H9 (cell line): ENCODE results near the gene NDUFB4. TPM values are rescaled to one million over a fixed set of nuclear protein-coding genes. Genes with fewer than 3 reads are reported as not detected.

ENCODE experiments used
- DNase-seq: peaks from one replicate; pipeline ENCODE4 v3.0.0-alpha.2; 2017
- H2AFZ ChIP-seq: one replicate; pipeline ENCODE4 v1.6.1; 2013; ENCODE audit warnings: mild to moderate bottlenecking, low read length, control low read depth, moderate library complexity
- H2AK5ac ChIP-seq: 2 replicates; pipeline ENCODE4 v1.6.1; 2013; ENCODE audit warnings: low read length, control low read depth, mixed read lengths; ENCODE audit not compliant: insufficient read length
- H2BK120ac ChIP-seq: one replicate; pipeline ENCODE4 v1.6.1; 2013; ENCODE audit warnings: low read depth, mild to moderate bottlenecking, low read length, control low read depth, inconsistent platforms; ENCODE audit not compliant: poor library complexity, severe bottlenecking
- H2BK12ac ChIP-seq: 2 replicates; pipeline ENCODE4 v1.6.1; 2013; ENCODE audit warnings: low read length, control low read depth, mixed read lengths, low read depth; ENCODE audit not compliant: insufficient read length
- H2BK15ac ChIP-seq: 2 replicates; pipeline ENCODE4 v1.6.1; 2013; ENCODE audit warnings: low read depth, low read length, control low read depth
- H2BK20ac ChIP-seq: one replicate; pipeline ENCODE4 v1.6.1; 2013; ENCODE audit warnings: low read depth, mild to moderate bottlenecking, low read length, control low read depth, inconsistent platforms; ENCODE audit not compliant: poor library complexity, severe bottlenecking
- H2BK5ac ChIP-seq: 2 replicates; pipeline ENCODE4 v1.6.1; 2013; ENCODE audit warnings: low read length, control low read depth, mixed read lengths; ENCODE audit not compliant: insufficient read length
- H3K14ac ChIP-seq: 2 replicates; pipeline ENCODE4 v1.6.1; 2013; ENCODE audit warnings: low read length, control low read depth; ENCODE audit not compliant: insufficient read depth
- H3K18ac ChIP-seq: 2 replicates; pipeline ENCODE4 v1.6.1; 2013; ENCODE audit warnings: low read depth, mild to moderate bottlenecking, mixed read lengths, low read length, control low read depth; ENCODE audit not compliant: insufficient read length
- H3K23ac ChIP-seq: 2 replicates; pipeline ENCODE4 v1.6.1; 2013; ENCODE audit warnings: low read length, control low read depth, mixed read lengths, low read depth; ENCODE audit not compliant: insufficient read length
- H3K23me2 ChIP-seq: 2 replicates; pipeline ENCODE4 v1.6.1; 2013; ENCODE audit warnings: low read depth, mild to moderate bottlenecking, mixed read lengths, low read length, control low read depth; ENCODE audit not compliant: insufficient read length, poor library complexity, severe bottlenecking
- H3K27ac ChIP-seq: 2 replicates; pipeline ENCODE4 v1.5.1; 2013; ENCODE audit warnings: low read length, control low read depth, mixed read lengths, low read depth; ENCODE audit not compliant: insufficient read length
- H3K27me3 ChIP-seq: 2 replicates; pipeline ENCODE4 v1.6.1; 2013; ENCODE audit warnings: low read length, control low read depth, inconsistent platforms; ENCODE audit not compliant: insufficient read depth
- H3K4ac ChIP-seq: 2 replicates; pipeline ENCODE4 v1.6.1; 2013; ENCODE audit warnings: low read depth, mild to moderate bottlenecking, control low read depth, inconsistent platforms, low read length, moderate library complexity
- H3K4me1 ChIP-seq: 2 replicates; pipeline ENCODE4 v1.6.1; 2013; ENCODE audit warnings: low read length, control low read depth, inconsistent platforms; ENCODE audit not compliant: insufficient read depth
- H3K4me2 ChIP-seq: 2 replicates; pipeline ENCODE4 v1.6.1; 2013; ENCODE audit warnings: low read length, control low read depth, mixed read lengths; ENCODE audit not compliant: insufficient read length, insufficient read depth
- H3K56ac ChIP-seq: 2 replicates; pipeline ENCODE4 v1.6.1; 2013; ENCODE audit warnings: low read depth, mild to moderate bottlenecking, mixed read lengths, low read length, control low read depth; ENCODE audit not compliant: insufficient read length
- H3K79me1 ChIP-seq: 2 replicates; pipeline ENCODE4 v1.6.1; 2013; ENCODE audit warnings: low read depth, mild to moderate bottlenecking, moderate library complexity, low read length, control low read depth, inconsistent platforms; ENCODE audit not compliant: insufficient read depth, poor library complexity, severe bottlenecking
- H3K79me2 ChIP-seq: 2 replicates; pipeline ENCODE4 v1.6.1; 2013; ENCODE audit warnings: low read length, control low read depth, inconsistent platforms; ENCODE audit not compliant: insufficient read depth
- H3K9ac ChIP-seq: 2 replicates; pipeline ENCODE4 v1.6.1; 2013; ENCODE audit warnings: low read length, control low read depth, mixed read lengths; ENCODE audit not compliant: insufficient read length; ENCODE audit errors: extremely low read depth
- H3K9me3 ChIP-seq: one replicate; pipeline ENCODE4 v1.6.1; 2013; ENCODE audit warnings: low read depth, low read length, inconsistent platforms; ENCODE audit not compliant: control insufficient read depth
- H3T11ph ChIP-seq: one replicate; pipeline ENCODE4 v1.6.1; 2013; ENCODE audit warnings: mild to moderate bottlenecking, low read length, control low read depth, inconsistent platforms
- H4K20me1 ChIP-seq: one replicate; pipeline ENCODE4 v1.6.1; 2013; ENCODE audit not compliant: control insufficient read depth, insufficient read length, insufficient read depth
- H4K5ac ChIP-seq: 2 replicates; pipeline ENCODE4 v1.6.1; 2013; ENCODE audit warnings: low read depth, mild to moderate bottlenecking, mixed read lengths, low read length, control low read depth; ENCODE audit not compliant: insufficient read length
- H4K8ac ChIP-seq: replicated peaks from 2 replicates; pipeline ENCODE4 v1.6.1; 2013; ENCODE audit warnings: low read length, control low read depth, mixed read lengths, low read depth; ENCODE audit not compliant: insufficient read length
- H4K91ac ChIP-seq: 2 replicates; pipeline ENCODE4 v1.6.1; 2013; ENCODE audit warnings: low read depth, mild to moderate bottlenecking, moderate library complexity, mixed read lengths, low read length, control low read depth; ENCODE audit not compliant: insufficient read length
- H3K27ac Mint-ChIP-seq, 3 experiments: 2 replicates in 2 of 3; 3 replicates in 1 of 3; pipeline ENCODE4 v1.8.0; 2020 to 2021; ENCODE audit warnings: mixed read lengths in 3 of 3, mild to moderate bottlenecking in 1 of 3, moderate library complexity in 1 of 3
- H3K27me3 Mint-ChIP-seq: 2 replicates; pipeline ENCODE4 v1.8.0; 2021; ENCODE audit warnings: low read depth, mild to moderate bottlenecking, moderate library complexity, mixed read lengths
- H3K36me3 Mint-ChIP-seq, 3 experiments: 2 replicates in 2 of 3; 3 replicates in 1 of 3; pipeline ENCODE4 v1.8.0; 2020 to 2021; ENCODE audit warnings: low read depth in 3 of 3, mixed read lengths in 3 of 3; ENCODE audit not compliant: insufficient read depth in 1 of 3
- H3K4me1 Mint-ChIP-seq, 2 experiments: 2 replicates each; pipeline ENCODE4 v1.8.0; 2020; ENCODE audit warnings: mixed read lengths in 2 of 2
- H3K4me3 Mint-ChIP-seq, 2 experiments: 2 replicates in 1 of 2; 3 replicates in 1 of 2; pipeline ENCODE4 v1.8.0; 2020 to 2021; ENCODE audit warnings: mild to moderate bottlenecking in 2 of 2, mixed read lengths in 2 of 2, moderate library complexity in 1 of 2
- H3K9me3 Mint-ChIP-seq, 2 experiments: 2 replicates in 1 of 2; 3 replicates in 1 of 2; pipeline ENCODE4 v1.8.0; 2020; ENCODE audit warnings: mild to moderate bottlenecking in 2 of 2, mixed read lengths in 2 of 2, moderate library complexity in 1 of 2
- WGBS: extraction: QIAGEN DNeasy Blood & Tissue Kit; methylation state at CpG from one replicate; pipeline ENCODE4 v1.1.7; 2013; ENCODE audit warnings: missing lambda C conversion rate, low lambda C conversion rate, mixed read lengths; ENCODE audit not compliant: insufficient read length; ENCODE audit errors: extremely low coverage; 5-methylcytosine and 5-hydroxymethylcytosine counted together
- total RNA-seq: library from RNA; stranded (reverse); gene quantifications from 2 replicates; pipeline ENCODE4 v1.2.1, GENCODE V29; 2021
- TF ChIP-seq, protein P1 (sequence below): fragments of 200-600 bp; sonication (generic); conservative IDR thresholded peaks from 3 replicates; pipeline ENCODE4 v1.8.0; 2021; ENCODE audit warnings: antibody characterized with exemption, mild to moderate bottlenecking

NDUFB4 gene
- total RNA-seq, 1 experiment from 2014 or later, result 217 TPM

DNA sequence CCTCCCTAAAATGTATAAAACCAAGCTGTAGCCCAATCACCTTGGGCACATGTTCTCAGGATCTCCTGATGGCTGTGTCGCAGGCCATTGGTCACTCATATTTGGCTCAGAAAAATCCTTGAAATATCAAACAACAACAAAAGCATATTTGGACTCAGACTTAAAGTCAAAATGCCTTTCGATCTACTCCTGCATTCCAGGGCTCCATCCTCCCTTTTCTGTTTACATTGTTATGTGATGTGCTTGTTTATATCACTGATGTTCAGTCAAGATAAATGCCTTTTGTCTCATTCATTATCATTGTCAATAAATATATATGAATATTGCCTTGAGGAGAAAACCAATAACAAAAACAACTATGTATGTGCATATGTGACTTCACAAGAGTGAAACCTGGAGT is 54.2 kb downstream of the NDUFB4 start:
- TF ChIP-seq, protein P1, sequence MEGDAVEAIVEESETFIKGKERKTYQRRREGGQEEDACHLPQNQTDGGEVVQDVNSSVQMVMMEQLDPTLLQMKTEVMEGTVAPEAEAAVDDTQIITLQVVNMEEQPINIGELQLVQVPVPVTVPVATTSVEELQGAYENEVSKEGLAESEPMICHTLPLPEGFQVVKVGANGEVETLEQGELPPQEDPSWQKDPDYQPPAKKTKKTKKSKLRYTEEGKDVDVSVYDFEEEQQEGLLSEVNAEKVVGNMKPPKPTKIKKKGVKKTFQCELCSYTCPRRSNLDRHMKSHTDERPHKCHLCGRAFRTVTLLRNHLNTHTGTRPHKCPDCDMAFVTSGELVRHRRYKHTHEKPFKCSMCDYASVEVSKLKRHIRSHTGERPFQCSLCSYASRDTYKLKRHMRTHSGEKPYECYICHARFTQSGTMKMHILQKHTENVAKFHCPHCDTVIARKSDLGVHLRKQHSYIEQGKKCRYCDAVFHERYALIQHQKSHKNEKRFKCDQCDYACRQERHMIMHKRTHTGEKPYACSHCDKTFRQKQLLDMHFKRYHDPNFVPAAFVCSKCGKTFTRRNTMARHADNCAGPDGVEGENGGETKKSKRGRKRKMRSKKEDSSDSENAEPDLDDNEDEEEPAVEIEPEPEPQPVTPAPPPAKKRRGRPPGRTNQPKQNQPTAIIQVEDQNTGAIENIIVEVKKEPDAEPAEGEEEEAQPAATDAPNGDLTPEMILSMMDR, result no peak
- Mint-ChIP-seq H3K27me3 (no peaks in the 10 kb centered on the region), H3K4me1 (peaks cover 6 to 9% of the 10 kb centered on the region in 2 experiments), H3K36me3 (no peaks in the 10 kb centered on the region), H3K9me3 (no peaks in the 10 kb centered on the region; a peak in 1 of 5 replicates), H3K27ac (no peak overlapping the region), H3K4me3 (no peak overlapping the region)
- Histone ChIP-seq H4K20me1 (no peaks in the 10 kb centered on the region), H3K79me2 (peaks cover 2% of the 10 kb centered on the region; the same call in 1 of the 2 replicates), H3K4ac (no peak overlapping the region), H4K5ac (no peak overlapping the region), H3K27me3 (no peaks in the 10 kb centered on the region), H3T11ph (no peak overlapping the region), H3K9me3 (no peaks in the 10 kb centered on the region), H2AFZ (no peak overlapping the region), H3K23me2 (no peaks in the 10 kb centered on the region), H2BK15ac (no peak overlapping the region), H3K23ac (no peak overlapping the region), H3K4me1 (no peaks in the 10 kb centered on the region), H2AK5ac (no peak overlapping the region), H3K18ac (no peak overlapping the region), H3K56ac (no peak overlapping the region), H3K79me1 (no peaks in the 10 kb centered on the region), H2BK12ac (no peak overlapping the region), H4K8ac (no peak overlapping the region), H2BK20ac (no peak overlapping the region), H2BK120ac (no peak overlapping the region), H3K27ac (no peak overlapping the region), H3K9ac (no peak overlapping the region), H3K4me2 (no peak overlapping the region), H2BK5ac (no peak overlapping the region), H3K14ac (no peak overlapping the region), H4K91ac (no peak overlapping the region)
- no CpG with 5 or more reads among the region's 2 CpGs for WGBS
- DNase-seq, result no peak

Other genes with a start within 250 kb of the NDUFB4 start
- 18.2 and 18.5 TPM in 2 replicates for gene LRRC58, start 247.0 kb upstream of the NDUFB4 start, total RNA-seq
- gene FSTL1, start 145.3 kb upstream of the NDUFB4 start, total RNA-seq, result 305 and 326 TPM in 2 replicates
- 0.33 TPM in 1 of 2 replicates, not detected in the other for gene HGD, start 85.9 kb downstream of the NDUFB4 start, total RNA-seq
- gene RABL3, start 146.2 kb downstream of the NDUFB4 start, total RNA-seq, result 26.7 and 27.0 TPM in 2 replicates
- gene GTF2E1, start 146.4 kb downstream of the NDUFB4 start, total RNA-seq, result 88.8 and 92.0 TPM in 2 replicates